ENCODE data around the gene CCDC169.

DNA sequence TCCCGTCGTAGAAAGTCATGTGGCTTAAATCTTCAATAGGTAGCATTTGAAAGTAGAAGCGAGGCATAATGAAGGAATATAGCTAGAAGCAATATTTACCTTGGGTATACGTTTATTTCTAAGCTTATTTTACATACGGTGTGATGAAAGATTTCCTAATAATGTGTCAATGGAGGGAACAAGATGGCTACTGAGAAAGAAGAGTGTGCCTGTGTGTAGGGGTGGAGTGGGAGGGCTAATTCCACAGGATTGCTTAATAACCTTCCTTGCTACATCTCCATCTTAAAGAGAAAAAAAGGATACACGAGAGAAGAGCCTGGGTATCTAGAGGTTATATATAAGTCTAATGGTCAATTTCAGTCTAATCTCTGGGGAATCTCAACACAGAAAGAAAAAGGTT is 46.6 kb upstream of the CCDC169 start:
- TF ChIP-seq GATA2 (IDR thresholded peaks at IDR 0.05; ENCODE audit: low read depth, low read length) (no peak), GATA3 (IDR thresholded peaks at IDR 0.05; ENCODE audit: low read depth, low read length) (no peak)

Measured in SH-SY5Y (cell line).